Activated CD4-positive, alpha-beta memory T cell treated with anti-CD3 and anti-CD28 coated beads for 36 hours (primary cell): ENCODE data around the gene RASL10B. TPM values are rescaled to one million over a fixed set of nuclear protein-coding genes. Genes with fewer than 3 reads are reported as not detected.
A peak's percentile ranks its signal among the peaks of the same experiment; 100 is the strongest.
"Not testable (repeated sequence)": the region's sequence is repeated elsewhere in the genome, so short reads cannot be mapped to it uniquely, and the experiment has no call there.

Experiments
- CTCF ChIA-PET: fragments of 350-600 bp; sonication (Branson Sonifier 250); formaldehyde crosslinking; loops from one replicate; lab custom pipeline; 2021; ENCODE audit warnings: antibody characterized with exemption, inconsistent platforms; lab: Charles Lee
- POLR2A ChIA-PET: fragments of 350-600 bp; sonication (Branson Sonifier 250); formaldehyde crosslinking; loops from one replicate; lab custom pipeline; 2021; ENCODE audit warnings: antibody characterized with exemption; lab: Charles Lee
- DNase-seq: peaks from one replicate; pipeline ENCODE4 v3.0.0-alpha.2; 2020
- H3K27ac Mint-ChIP-seq: one replicate; pipeline ENCODE4 v1.8.0; 2021; ENCODE audit warnings: mixed read lengths
- H3K27me3 Mint-ChIP-seq: one replicate; pipeline ENCODE4 v1.8.0; 2021; ENCODE audit warnings: mixed read lengths
- H3K36me3 Mint-ChIP-seq: one replicate; pipeline ENCODE4 v1.8.0; 2021; ENCODE audit warnings: mixed read lengths
- H3K4me1 Mint-ChIP-seq: one replicate; pipeline ENCODE4 v1.8.0; 2021; ENCODE audit warnings: low read depth, mixed read lengths
- H3K4me3 Mint-ChIP-seq: one replicate; pipeline ENCODE4 v1.8.0; 2021; ENCODE audit warnings: mild to moderate bottlenecking, mixed read lengths
- H3K9me3 Mint-ChIP-seq: one replicate; pipeline ENCODE4 v1.8.0; 2021; ENCODE audit warnings: mixed read lengths
- intact Hi-C: fragments of 100-400 bp; cut with micrococcal nuclease; formaldehyde crosslinking; loops from one replicate; pipeline ENCODE4 v1.15.1; 2023
- total RNA-seq, 2 experiments: library from RNA; stranded (reverse); gene quantifications; one replicate each; pipeline ENCODE4 v1.2.3, GENCODE V29; 2021

RASL10B gene, protein sequence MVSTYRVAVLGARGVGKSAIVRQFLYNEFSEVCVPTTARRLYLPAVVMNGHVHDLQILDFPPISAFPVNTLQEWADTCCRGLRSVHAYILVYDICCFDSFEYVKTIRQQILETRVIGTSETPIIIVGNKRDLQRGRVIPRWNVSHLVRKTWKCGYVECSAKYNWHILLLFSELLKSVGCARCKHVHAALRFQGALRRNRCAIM
- total RNA-seq: under 1 TPM; 0.26 to 0.73 TPM

DNA sequence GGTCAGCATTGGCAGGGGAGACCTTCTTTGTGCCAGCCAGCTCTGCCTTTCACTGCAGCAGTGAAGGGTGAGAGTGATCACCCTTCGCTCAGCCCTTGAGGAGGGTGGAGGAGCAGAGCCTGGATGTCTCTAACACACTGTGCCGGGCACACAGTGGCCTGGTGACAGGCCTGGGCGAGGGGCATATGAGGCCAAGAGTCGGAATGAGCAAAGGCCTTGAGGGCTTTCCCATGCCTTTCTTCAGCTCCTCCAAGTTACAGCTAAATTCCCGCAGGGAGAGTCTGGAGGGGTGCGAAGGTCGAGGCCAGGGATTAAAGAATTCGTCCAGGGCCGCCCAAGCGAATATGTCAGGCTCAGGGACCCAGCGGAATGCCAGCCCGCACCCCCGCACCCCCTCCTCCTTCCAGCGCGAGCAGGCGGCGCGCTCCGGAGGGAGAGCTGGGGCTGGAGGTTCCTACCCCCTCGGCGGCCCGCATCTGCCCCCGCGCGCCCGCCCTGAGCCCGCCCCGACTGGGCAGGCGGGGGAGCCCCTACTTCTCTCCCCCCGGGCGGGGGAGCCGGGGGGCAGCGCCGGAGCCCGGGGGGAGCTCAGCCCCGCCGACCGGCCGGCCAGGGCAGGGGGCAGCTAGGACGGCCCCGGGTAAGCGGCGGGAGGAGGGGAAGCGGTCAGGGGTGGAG lies at the start of gene RASL10B:
Gene RASL10B, plus strand, starts transcription at position 401 of the 678 bp plus-strand sequence. CDS start 3,546 bp downstream, outside the sequence.
- intact Hi-C loops: no loop called here
- no peak within 1 kb of the TSS for H3K27ac Mint-ChIP-seq
- POLR2A ChIA-PET: interaction anchor here (1.3 kb wide), 1 partner anchor 145 kb away, joined by 3 read pairs; no protein-coding TSS in a partner anchor
- peak; percentile 63 for DNase-seq
- peaks cover 1% of the 10 kb centered on the region for H3K36me3 Mint-ChIP-seq
- peak within 1 kb of the TSS; percentile 63 for H3K4me3 Mint-ChIP-seq
- H3K27me3 Mint-ChIP-seq: no peaks in the 10 kb centered on the region
- peaks cover 10% of the 10 kb centered on the region for H3K4me1 Mint-ChIP-seq
- CTCF ChIA-PET: interaction anchor here (0.6 to 4.2 kb wide), 6 partner anchors 16 to 118 kb away, joined by 3 to 24 read pairs (median 4); partner anchors contain the start of gene TAF15
- H3K9me3 Mint-ChIP-seq: no peaks in the 10 kb centered on the region

DNA sequence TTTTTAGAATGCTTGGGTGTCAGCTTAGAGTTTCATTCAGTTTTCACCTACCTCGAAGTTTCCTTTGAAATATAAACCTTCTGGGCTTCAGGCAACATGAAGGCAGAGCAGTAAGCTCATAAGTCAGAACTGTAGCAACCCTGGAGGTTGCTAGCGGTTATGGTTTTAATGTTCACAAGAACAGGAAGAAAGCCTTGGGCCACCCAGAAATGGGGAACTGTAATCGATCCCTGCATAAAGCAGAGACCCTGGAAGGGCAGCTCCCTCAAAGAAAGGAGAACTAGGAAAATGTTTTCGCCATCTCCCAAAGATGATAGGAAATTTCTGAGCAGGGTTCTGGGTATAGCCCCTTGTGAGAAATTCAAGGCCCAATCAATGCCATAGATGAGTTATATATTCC lies 47.8 kb upstream of the RASL10B start:
- ChIA-PET POLR2A (no interaction called here), CTCF (interaction anchor here (0.5 to 0.9 kb wide), 2 partner anchors 64 to 99 kb away, joined by 3 read pairs; no protein-coding TSS in a partner anchor)
- Mint-ChIP-seq H3K27me3 (no peaks in the 10 kb centered on the region), H3K9me3 (no peaks in the 10 kb centered on the region), H3K4me1 (peaks cover 8% of the 10 kb centered on the region), H3K4me3 (no peak overlapping the region), H3K36me3 (peaks cover 54% of the 10 kb centered on the region), H3K27ac (no peak overlapping the region)
- intact Hi-C loops: no loop called here
- no peak for DNase-seq

DNA sequence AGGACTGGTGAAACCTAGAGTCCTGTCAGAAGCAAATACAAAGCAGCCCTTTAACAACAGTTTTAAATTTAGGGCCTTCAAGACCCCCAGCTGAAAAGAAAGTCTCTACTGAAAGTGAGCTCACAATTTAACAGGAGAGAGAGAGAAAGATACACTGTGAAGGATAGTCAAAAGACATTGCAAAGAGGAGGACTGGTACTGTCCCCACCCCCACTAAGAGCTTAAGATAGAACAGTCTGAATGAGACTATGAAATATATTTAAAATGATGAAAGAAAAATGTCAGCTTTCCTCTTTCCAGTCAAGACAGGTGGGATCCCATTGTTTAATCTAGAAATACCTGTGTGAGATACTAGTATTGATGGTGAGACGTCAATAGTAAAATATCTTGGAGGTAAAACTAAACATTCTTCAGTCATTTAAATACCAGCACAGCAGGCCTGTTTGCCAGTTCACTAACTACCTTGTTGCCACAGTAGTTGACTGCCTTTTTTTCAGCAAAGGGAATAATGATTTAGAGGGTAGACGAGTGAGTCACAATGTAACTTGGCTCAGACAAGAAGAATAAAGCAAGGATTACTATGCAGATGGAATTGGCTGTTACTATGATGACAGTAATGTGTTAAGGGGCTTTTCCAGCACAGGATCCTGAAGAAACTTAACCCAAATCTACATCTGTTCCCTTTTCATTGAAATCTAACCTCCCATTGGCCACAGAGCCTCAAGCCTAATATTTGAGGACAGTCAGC lies 47.2 kb upstream of the RASL10B start:
- H3K4me3 Mint-ChIP-seq: no peak overlapping the region
- H3K9me3 Mint-ChIP-seq: no peaks in the 10 kb centered on the region
- CTCF ChIA-PET: no interaction called here
- POLR2A ChIA-PET: no interaction called here
- H3K4me1 Mint-ChIP-seq: peaks cover 3% of the 10 kb centered on the region
- intact Hi-C loops: no loop called here
- peaks cover 52% of the 10 kb centered on the region for H3K36me3 Mint-ChIP-seq
- H3K27me3 Mint-ChIP-seq: no peaks in the 10 kb centered on the region
- no peak overlapping the region for H3K27ac Mint-ChIP-seq
- no peak for DNase-seq

DNA sequence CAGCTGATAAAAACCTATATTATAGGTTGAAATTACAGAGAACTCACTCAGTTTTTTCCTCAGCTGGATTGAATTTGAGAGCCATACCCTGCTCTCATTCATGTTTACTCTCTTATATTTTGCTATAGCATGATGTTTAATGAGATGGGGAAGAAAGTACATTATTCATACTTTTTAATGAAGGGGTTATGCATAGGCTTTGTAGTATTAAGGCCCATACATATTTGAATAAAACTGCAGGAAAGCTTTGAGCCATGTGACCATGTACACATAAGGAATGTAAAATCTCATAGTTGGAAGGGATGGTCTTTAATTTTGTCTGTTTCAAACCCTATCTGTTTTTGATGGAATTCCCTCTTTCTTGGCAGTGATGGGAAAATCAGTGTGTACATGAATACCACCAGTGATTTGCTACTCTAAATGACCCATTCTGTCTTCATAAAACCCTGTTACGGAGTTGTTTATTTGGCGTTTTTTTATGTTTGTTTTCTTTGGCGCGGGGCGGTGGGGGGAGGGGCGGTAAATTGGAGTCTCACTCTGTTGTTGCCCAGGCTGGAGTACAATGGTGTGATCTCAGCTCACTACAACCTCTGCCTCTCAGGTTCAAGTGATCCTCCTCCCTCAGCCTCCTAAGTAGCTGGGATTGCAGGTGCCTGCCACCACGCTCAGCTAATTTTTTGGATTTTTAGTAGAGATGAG lies 38.8 kb upstream of the RASL10B start:
- ChIA-PET POLR2A (no interaction called here), CTCF (no interaction called here)
- Mint-ChIP-seq H3K4me3 (no peak overlapping the region), H3K4me1 (no peaks in the 10 kb centered on the region), H3K27me3 (no peaks in the 10 kb centered on the region), H3K9me3 (no peaks in the 10 kb centered on the region), H3K36me3 (peaks cover 40% of the 10 kb centered on the region), H3K27ac (no peak overlapping the region)
- no peak for DNase-seq
- intact Hi-C loops: no loop called here

DNA sequence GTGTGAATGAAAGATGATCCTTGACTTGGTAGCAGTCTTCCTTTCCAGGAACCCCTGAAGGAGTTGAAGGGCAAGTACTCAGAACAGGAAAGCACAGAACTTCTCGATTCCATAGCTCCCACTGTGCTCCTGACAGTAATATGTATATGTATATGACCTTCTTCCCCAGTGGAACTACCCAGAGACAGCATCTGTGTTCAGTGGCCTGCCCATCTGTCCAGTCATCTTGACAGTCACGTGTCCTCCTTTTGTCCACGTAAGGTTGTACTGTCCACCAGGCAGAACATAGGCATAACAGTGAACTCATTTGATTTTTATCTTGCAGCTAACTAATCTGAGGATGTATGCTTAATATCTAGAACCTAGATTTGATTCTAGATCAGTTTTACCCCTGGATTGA lies 37.8 kb upstream of the RASL10B start:
- no peak overlapping the region for H3K4me3 Mint-ChIP-seq
- H3K27me3 Mint-ChIP-seq: no peaks in the 10 kb centered on the region
- H3K27ac Mint-ChIP-seq: no peak overlapping the region
- no peak for DNase-seq
- no peaks in the 10 kb centered on the region for H3K9me3 Mint-ChIP-seq
- ChIA-PET CTCF (no interaction called here), POLR2A (interaction anchor here (0.6 kb wide), 1 partner anchor 491 kb away, joined by 3 read pairs; no protein-coding TSS in a partner anchor)
- H3K36me3 Mint-ChIP-seq: peaks cover 30% of the 10 kb centered on the region
- intact Hi-C loops: no loop called here
- no peaks in the 10 kb centered on the region for H3K4me1 Mint-ChIP-seq

DNA sequence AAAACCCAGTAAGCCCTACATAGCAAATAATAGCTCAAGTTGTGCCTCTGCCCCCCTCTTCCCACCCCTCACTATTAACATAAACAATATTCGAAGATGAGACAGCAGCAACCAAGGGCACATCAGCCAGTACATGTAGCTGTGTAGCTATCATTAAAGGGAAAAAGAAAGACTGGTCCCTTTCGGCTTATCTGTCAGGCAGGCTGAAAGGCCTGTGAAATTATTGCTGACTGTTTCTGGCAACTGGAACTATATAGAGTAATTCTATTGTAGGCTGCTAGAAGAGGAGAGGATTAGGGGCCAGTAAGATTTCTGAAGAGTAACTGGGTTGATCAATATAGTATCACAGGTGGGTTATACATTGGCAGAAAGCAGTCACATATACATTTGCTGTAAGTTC lies 36.5 kb upstream of the RASL10B start:
- H3K27ac Mint-ChIP-seq: no peak overlapping the region
- peaks cover 25% of the 10 kb centered on the region for H3K36me3 Mint-ChIP-seq

DNA sequence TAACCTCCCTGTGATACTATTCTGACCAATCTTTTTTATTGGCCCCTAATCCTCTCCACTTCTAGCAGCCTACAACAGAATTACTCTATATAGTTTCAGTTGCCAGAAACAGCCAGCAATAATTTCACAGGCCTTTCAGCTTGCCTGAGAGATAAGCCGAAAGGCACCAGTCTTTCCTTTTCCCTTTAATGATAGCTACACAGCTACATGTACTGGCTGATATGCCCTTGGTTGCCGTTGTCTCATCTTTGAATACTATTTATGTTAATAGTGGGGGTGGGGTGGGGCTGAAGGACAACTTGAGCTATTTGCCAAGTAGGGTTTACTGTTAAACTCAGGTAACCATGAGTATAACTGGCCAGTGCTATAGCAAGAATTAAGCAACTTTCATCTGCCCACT lies 35.8 kb upstream of the RASL10B start:
- ChIA-PET CTCF (interaction anchor here (1.0 kb wide), 1 partner anchor 52 kb away, joined by 4 read pairs; no protein-coding TSS in a partner anchor), POLR2A (no interaction called here)
- intact Hi-C loops: no loop called here
- Mint-ChIP-seq H3K27me3 (no peaks in the 10 kb centered on the region), H3K36me3 (peaks cover 21% of the 10 kb centered on the region), H3K27ac (no peak overlapping the region), H3K4me1 (no peaks in the 10 kb centered on the region), H3K9me3 (no peaks in the 10 kb centered on the region), H3K4me3 (no peak overlapping the region)
- DNase-seq: no peak

More for the DNA sequence above, 36.5 kb upstream of the RASL10B start:
- POLR2A ChIA-PET: no interaction called here
- Mint-ChIP-seq H3K9me3 (no peaks in the 10 kb centered on the region), H3K4me1 (no peaks in the 10 kb centered on the region), H3K4me3 (no peak overlapping the region), H3K27me3 (no peaks in the 10 kb centered on the region)
- intact Hi-C loops: no loop called here
- CTCF ChIA-PET: interaction anchor here (0.6 to 1.0 kb wide), 2 partner anchors 52 to 63 kb away, joined by 3 read pairs; no protein-coding TSS in a partner anchor
- no peak for DNase-seq

DNA sequence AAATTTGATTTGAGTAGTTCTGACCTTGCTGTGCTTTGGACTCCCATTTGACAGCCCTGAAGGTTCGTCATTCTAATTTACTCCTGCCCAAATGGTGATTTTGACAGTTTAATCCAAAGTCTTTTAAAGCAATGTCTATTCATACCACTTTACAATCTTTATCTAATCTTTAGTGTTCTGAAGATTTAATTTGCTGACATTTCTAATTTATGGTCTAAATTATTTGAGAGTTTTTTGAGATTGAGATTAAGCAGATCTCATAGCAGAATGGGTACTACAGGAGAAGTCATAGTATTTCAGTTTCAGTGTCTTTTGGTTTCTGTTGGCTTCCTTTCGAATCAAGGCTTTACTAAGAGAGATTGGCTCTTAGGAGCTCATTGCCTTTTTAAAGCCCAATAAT lies 32.6 kb upstream of the RASL10B start:
- Mint-ChIP-seq H3K36me3 (peaks cover 25% of the 10 kb centered on the region), H3K4me1 (no peaks in the 10 kb centered on the region), H3K4me3 (no peak overlapping the region), H3K27me3 (no peaks in the 10 kb centered on the region), H3K27ac (no peak overlapping the region), H3K9me3 (peaks cover 3% of the 10 kb centered on the region)
- intact Hi-C loops: no loop called here
- POLR2A ChIA-PET: no interaction called here
- CTCF ChIA-PET: no interaction called here
- no peak for DNase-seq

DNA sequence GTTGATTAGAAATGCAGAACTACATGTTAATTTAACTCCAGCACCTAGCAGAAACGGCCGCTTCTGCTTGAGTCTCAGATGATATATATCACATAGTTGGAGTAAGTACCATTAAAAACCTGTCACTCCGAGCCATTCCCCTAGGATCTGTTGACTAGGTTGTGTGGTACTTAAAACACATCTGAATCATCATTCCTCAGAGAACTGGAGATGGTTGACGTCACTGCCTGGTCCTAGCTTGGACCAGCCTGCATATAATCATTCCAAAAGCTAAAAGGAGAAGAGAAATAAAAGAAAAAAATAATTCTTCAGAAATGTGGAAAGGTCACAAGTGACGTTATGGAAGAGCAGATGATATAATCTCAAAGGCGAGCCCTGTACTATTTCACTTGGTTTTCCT lies 31.3 kb upstream of the RASL10B start:
- POLR2A ChIA-PET: no interaction called here
- Mint-ChIP-seq H3K4me3 (no peak overlapping the region), H3K36me3 (peaks cover 22% of the 10 kb centered on the region), H3K27ac (no peak overlapping the region), H3K27me3 (no peaks in the 10 kb centered on the region), H3K9me3 (peaks cover 3% of the 10 kb centered on the region), H3K4me1 (peaks cover 3% of the 10 kb centered on the region)
- intact Hi-C loops: no loop called here
- CTCF ChIA-PET: no interaction called here
- DNase-seq: no peak

DNA sequence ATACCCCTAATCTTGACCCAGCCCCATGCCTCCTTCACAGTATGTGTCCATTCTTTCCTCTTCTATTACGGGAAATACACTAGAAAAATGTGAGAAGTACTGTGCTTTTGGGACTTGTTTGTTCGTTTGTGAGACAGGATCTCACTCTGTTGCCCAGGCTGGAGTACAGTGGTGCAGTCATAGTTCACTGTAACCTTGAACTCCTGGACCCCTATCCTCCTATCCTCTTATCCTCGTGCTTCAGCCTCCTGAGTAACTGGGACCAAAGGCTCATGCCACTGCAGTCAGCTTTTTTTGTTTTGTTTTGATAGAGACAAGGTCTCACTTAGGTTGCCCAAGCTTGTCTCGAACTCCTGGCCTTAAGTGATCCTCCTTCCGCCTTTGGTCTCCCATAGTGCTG lies 29.9 kb upstream of the RASL10B start:
- H3K27ac Mint-ChIP-seq: no peak overlapping the region
- DNase-seq: no peak
- H3K36me3 Mint-ChIP-seq: peaks cover 15% of the 10 kb centered on the region
- ChIA-PET CTCF (no interaction called here), POLR2A (no interaction called here)
- peaks cover 3% of the 10 kb centered on the region for H3K9me3 Mint-ChIP-seq
- no peak overlapping the region for H3K4me3 Mint-ChIP-seq
- intact Hi-C loops: no loop called here
- no peaks in the 10 kb centered on the region for H3K27me3 Mint-ChIP-seq
- peaks cover 8% of the 10 kb centered on the region for H3K4me1 Mint-ChIP-seq

DNA sequence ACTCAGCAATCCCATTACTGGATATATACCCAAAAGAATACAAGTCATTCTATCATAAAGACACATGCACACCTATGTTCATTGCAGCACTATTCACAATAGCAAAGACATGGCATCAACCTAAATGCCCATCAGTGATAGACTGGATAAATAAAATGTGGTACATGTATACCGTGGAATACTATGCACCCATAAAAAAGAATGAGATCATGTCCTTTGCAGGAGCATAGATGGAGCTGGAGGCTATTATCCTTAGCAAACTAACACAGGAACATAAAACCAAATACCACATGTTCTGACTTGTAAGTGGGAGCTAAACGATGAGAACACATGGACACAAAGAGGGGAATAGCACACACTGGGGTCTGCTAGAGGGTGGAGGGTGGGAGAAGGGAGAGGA lies 28.1 kb upstream of the RASL10B start:
- H3K4me3 Mint-ChIP-seq, H3K9me3 Mint-ChIP-seq, POLR2A ChIA-PET, CTCF ChIA-PET, intact Hi-C loops, H3K27ac Mint-ChIP-seq, H3K27me3 Mint-ChIP-seq, DNase-seq: not testable (repeated sequence)
- H3K36me3 Mint-ChIP-seq: peaks cover 10% of the 10 kb centered on the region
- H3K4me1 Mint-ChIP-seq: peaks cover 20% of the 10 kb centered on the region
